Lung (tissue), 12 donors: Measurements from ENCODE around the gene PCBD2. TPM values are rescaled to one million over a fixed set of nuclear protein-coding genes. Genes with fewer than 3 reads are reported as not detected.

Experiments
- ATAC-seq: fragments of 200-7000 bp; cut with Tn5 transposase; one replicate; pipeline ENCODE4 v1.9.1; 2020; ENCODE audit warnings: moderate number of reproducible peaks; ENCODE audit not compliant: insufficient read depth, low FRiP score
- DNase-seq, 3 donors: peaks; one replicate each; pipeline ENCODE4 v3.0.0-alpha.2; 2013 to 2017
- H3K27ac ChIP-seq, 2 donors: one replicate each; pipeline ENCODE4 v1.5.1; 2013; ENCODE audit warnings: mild to moderate bottlenecking in 2 of 2, moderate library complexity in 2 of 2, control low read depth in 1 of 2, inconsistent platforms in 1 of 2, low read depth in 1 of 2, low read length in 1 of 2
- H3K27me3 ChIP-seq, 3 donors: one replicate each; pipeline ENCODE4 v1.5.1; 2013; ENCODE audit warnings: low read length in 2 of 3; ENCODE audit not compliant: control insufficient read depth in 3 of 3, insufficient read depth in 3 of 3
- H3K36me3 ChIP-seq, 4 donors: one replicate each; pipeline ENCODE4 v1.5.1; 2013; ENCODE audit warnings: low read length in 4 of 4, mild to moderate bottlenecking in 1 of 4, moderate library complexity in 1 of 4; ENCODE audit not compliant: control insufficient read depth in 4 of 4, insufficient read depth in 4 of 4
- H3K4me1 ChIP-seq, 5 donors: one replicate each; pipeline ENCODE4 v1.5.1; 2013; ENCODE audit warnings: low read length in 5 of 5, mild to moderate bottlenecking in 2 of 5, moderate library complexity in 1 of 5; ENCODE audit not compliant: control insufficient read depth in 5 of 5, insufficient read depth in 5 of 5
- H3K4me3 ChIP-seq: one replicate; pipeline ENCODE4 v1.5.1; 2013; ENCODE audit warnings: mild to moderate bottlenecking, control low read depth, moderate library complexity
- H3K9ac ChIP-seq, 2 donors: one replicate each; pipeline ENCODE4 v1.5.1; 2013; ENCODE audit warnings: low read length in 2 of 2, control low read depth in 1 of 2; ENCODE audit not compliant: insufficient read depth in 1 of 2
- H3K9me3 ChIP-seq, 4 donors: one replicate each; pipeline ENCODE4 v1.5.1; 2013; ENCODE audit warnings: low read length in 3 of 4, mild to moderate bottlenecking in 1 of 4, moderate library complexity in 1 of 4; ENCODE audit not compliant: control insufficient read depth in 4 of 4, insufficient read depth in 3 of 4
- CTCF ChIP-seq: IDR thresholded peaks from 2 replicates; pipeline ENCODE4 v1.5.1; 2012; ENCODE audit warnings: mild to moderate bottlenecking; ENCODE audit errors: control extremely low read depth, extremely low read depth
- WGBS, 2 donors: extraction: QIAGEN DNeasy Blood & Tissue Kit; methylation state at CpG; one replicate each; pipeline ENCODE4 v1.1.7; 2013; 5-methylcytosine and 5-hydroxymethylcytosine counted together
- polyA plus RNA-seq, 2 donors: library from polyadenylated mRNA; stranded (reverse); fragments of 200-250 nt; gene quantifications; one replicate each; pipeline ENCODE4 v1.2.1, GENCODE V29; 2013
- total RNA-seq, 2 donors: library from RNA; depleted of rRNA in 1 of 2; stranded (reverse); fragments of >200 nt in 1 of 2; gene quantifications; one replicate each; pipeline ENCODE4 v1.2.1, GENCODE V29; 2014 to 2021
- donor health status: control.
- donor health status: control.
- donor health status: Bipolar disorder and iron deficiency.
- donor health status: healthy.
- donor health status: DM: yes; HTN: yes; CAD: no.

The PCBD2 gene
- total and polyA plus RNA-seq, 4 donors: 4.1 to 12.3 (median 7.5) TPM

GRCh38 chr5:134873494-134873893 lies 31.4 kb upstream of the PCBD2 start:
- no peaks in the 10 kb centered on the region for H3K27me3 ChIP-seq
- H3K9ac ChIP-seq: no peak overlapping the region
- no peaks in the 10 kb centered on the region for H3K9me3 ChIP-seq
- H3K27ac ChIP-seq: peak overlapping the region in 1 of 2 donors; percentile 85
- peaks cover 0 to 2% (median 0%) of the 10 kb centered on the region in 4 donors for H3K36me3 ChIP-seq
- TF ChIP-seq CTCF: no peak
- WGBS, 2 donors: 87 to 90% methylated on average over 6 of the region's 6 CpGs
- peaks cover 0 to 6% (median 0%) of the 10 kb centered on the region in 5 donors for H3K4me1 ChIP-seq
- ATAC-seq (no peak), DNase-seq (no peak)
- no peak overlapping the region for H3K4me3 ChIP-seq

GRCh38 chr5:134873987-134874830 lies 30.7 kb upstream of the PCBD2 start, which contains the start of gene TXNDC15:
TXNDC15 (plus strand) TSS chr5:134874371; CDS start chr5:134874428, 57 bp downstream.
- Histone ChIP-seq H3K9ac (peak within 1 kb of the TSS; percentile 51 to 89), H3K4me3 (peak within 1 kb of the TSS; percentile 87), H3K36me3 (peaks cover 0 to 2% (median 0%) of the 10 kb centered on the region in 4 donors), H3K27ac (peak within 1 kb of the TSS; percentile 85 to 98), H3K27me3 (no peaks in the 10 kb centered on the region), H3K9me3 (no peaks in the 10 kb centered on the region), H3K4me1 (peaks cover 0 to 6% (median 0%) of the 10 kb centered on the region in 5 donors)
- no peak for TF ChIP-seq CTCF
- peak; percentile 91 to 95 (median 91) for DNase-seq
- ATAC-seq: peak; percentile 96
- 2 to 3% methylated on average over 76 to 79 of the region's 79 CpGs for WGBS, 2 donors

- WGBS, 2 donors: 12 to 22% methylated on average over 20 of the region's 20 CpGs
- ATAC-seq: peak; percentile 65
- Histone ChIP-seq H3K9ac (peak overlapping the region; percentile 51 to 89), H3K9me3 (no peaks in the 10 kb centered on the region), H3K27me3 (no peaks in the 10 kb centered on the region), H3K4me1 (peaks cover 0 to 6% (median 0%) of the 10 kb centered on the region in 5 donors), H3K4me3 (peak overlapping the region; percentile 87), H3K27ac (peak overlapping the region; percentile 85 to 98), H3K36me3 (peaks cover 0 to 2% (median 1%) of the 10 kb centered on the region in 4 donors)
- TF ChIP-seq CTCF: no peak
- peak; percentile 62 to 77 (median 72) for DNase-seq
These were observed 29.9 kb upstream of the PCBD2 start for GRCh38 chr5:134874831-134875655.
